Measurements from ENCODE around the gene VCL.
"Not testable (repeated sequence)": the region's sequence is repeated elsewhere in the genome, so short reads cannot be mapped to it uniquely, and the experiment has no call there.

Gene VCL

DNA sequence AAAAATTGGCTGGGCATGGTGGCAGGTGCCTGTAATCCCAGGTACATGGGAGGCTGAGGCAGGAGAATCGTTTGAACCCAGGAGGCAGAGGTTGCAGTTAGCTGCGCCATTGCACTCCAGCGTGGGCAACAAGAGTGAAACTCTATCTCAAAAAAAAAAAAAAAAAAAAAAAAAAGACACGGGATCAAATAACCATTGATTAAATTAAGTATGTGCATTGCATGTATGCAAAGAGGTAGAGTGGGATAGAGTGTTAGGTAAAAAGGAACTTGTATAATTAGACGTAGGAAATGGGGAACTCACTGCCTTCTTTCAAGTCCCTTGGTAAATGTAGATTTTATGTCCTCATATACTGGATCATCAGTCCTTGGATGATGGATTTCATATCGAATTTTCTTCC lies 13.1 kb downstream of the VCL start:
- no peak for DNase-seq

DNA sequence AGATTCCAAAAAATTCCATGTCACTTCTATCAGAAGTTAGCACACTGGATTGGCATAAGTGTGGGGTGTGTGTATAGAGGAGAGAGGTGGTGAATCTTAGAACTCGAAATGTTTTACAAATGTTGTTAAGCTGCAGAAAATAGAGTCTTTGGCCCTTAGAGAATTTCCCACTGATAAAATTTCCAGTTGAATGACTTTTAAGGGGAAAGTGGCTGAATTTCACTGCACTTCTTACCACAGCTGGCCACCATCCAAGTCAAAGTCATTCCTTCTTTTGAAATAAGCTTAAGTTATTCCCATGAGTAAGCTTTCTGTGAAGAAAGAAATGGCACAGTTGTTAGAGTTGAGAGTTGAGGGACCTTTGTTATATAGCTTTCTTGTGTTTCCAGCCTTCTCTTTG lies 13.9 kb downstream of the VCL start:
- DNase-seq, result no peak

DNA sequence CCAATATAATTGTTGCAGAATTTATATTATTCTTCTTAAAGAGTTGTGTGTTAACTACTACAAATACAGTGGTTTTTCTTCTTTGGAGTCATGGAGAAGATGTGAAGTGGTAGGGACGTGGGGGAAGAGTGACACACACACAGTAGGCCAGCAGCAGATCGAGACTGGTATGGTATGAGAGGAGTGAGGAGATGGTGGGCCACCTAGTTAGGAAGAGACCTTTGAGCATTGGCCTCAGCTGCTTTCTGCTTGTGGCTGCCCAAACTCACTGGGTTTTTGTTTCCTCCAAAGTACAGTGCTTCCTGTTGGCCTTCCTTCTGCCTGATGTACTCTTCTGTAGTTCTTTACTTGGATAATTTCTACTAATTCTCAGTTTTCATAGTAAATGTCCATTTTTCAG lies 14.6 kb downstream of the VCL start:
- no peak for DNase-seq

DNA sequence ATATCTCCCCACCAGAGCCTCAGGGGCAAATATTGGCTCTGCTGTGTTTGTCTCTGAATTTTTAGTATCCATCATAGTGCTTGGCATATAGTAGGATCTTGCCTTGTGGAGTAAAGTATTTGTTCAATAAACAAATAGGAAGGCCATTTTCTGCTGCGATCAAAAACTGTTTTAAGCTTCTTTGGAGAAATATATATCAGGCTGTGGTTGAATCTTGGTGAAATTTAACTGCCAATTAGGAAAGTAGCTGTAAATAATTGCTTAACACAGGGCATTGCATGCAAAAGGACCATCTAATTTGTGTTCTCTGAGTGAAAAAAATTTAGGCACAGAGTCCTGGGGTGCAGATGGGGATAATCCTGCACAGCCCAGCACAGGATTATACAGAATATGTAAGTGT lies 15.1 kb downstream of the VCL start:
- DNase-seq, result no peak

DNA sequence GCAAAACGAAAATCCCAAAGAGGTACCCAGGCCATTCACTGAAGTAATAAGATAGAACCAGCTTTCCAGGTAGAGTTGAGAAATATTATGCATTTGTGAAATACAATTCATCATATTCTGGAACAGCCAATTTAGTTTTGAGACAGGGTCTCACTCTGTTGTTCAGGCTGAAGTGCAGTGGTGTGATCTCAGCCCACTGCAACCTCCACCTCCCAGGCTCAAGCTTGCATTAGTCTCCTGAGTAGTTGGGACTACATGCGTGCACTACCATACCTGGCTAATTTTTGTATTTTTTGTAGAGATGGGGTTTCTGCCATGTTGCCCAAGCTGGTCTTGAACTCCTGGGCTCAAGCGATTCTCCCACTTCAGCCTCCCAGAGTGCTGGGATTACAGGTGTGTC lies 16.7 kb downstream of the VCL start:
- DNase-seq, result not testable (repeated sequence)

DNA sequence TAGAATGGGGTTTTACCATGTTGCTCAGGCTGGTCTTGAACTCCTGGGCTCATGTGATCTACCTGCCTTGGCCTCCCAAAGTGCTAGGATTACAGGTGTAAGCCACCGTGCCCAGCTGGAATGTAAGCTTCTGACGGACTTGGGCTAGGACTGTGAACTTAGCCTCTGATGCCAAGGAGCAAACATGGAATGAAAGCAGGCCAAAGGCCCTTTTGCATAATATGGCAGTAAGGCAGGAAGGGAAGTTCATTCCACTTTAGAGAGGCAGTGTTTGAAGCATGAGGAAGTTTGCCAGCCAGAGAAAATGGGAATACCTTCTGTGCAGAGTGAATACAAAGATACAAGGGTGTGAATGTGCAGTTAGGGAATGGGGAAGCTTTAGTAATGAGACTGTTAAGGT lies 20.3 kb downstream of the VCL start:
- DNase-seq, result no peak

DNA sequence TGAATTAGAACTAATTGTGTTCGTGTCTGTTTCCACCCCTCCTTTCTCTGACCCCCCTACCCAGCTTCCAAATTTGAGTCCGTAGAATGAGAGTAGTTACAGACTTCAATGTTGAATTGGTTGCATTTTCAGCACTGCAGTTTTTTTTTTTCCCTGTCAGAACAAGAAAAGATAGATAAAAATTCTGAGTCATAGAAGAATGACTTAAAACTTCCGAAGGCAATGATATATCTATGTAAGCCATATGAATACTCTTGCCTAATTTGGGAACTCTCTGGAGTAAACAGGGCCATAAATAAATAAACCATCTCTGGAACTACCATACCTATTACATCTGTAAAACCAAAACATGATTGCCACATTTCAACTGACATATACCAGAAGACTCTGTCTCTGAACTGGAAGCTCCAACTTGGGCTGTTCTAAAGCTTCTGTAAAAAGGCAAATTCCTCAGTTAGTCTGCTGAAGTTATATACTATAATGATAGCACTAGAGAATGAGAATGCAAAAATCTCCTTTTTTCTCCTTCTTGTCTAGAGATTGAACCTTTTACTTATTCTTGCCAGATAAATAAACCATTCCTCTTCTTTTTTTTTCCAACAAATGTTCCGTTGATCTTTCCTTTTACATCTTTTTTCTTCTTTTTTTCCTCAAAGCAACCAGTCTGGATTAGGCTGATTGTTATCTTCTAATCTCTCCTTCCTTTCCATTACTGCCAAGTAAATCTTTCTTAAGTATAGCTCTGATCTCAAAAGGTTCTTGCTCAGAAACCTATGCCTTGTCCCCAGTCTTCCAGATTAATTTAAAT lies 23.5 kb downstream of the VCL start:
- no peak for DNase-seq

DNA sequence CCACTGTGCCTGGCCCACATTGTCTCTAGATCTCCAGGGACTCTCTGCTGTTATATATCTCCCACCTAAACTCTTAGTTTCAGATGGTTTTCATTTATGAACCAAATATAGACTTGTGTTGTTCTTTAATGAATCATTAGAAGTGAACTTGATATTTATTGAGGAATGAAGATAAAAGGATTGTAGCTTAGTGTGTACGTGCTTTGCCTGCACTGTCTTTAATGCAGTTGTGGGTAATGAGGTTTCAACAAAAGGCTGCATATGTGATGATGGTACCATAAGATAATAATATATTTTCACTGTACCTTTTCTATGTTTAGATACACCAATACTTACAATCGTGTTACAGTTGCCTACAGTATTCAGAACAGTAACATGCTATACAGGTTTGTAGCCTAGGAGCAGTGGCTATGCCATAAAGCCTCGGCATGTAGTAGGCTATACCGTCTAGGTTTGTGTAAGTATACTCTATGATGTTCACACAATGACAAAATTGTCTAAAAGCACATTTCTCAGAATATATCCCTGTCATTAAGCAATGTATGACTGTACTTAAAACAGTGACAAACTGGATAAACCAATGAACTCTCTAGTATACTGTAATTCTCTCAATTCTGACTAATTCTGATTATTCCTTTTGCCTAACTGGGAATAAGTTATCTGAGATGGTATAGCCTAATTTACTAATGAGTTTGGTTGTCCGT lies 25.2 kb downstream of the VCL start:
- DNase-seq, result no peak

DNA sequence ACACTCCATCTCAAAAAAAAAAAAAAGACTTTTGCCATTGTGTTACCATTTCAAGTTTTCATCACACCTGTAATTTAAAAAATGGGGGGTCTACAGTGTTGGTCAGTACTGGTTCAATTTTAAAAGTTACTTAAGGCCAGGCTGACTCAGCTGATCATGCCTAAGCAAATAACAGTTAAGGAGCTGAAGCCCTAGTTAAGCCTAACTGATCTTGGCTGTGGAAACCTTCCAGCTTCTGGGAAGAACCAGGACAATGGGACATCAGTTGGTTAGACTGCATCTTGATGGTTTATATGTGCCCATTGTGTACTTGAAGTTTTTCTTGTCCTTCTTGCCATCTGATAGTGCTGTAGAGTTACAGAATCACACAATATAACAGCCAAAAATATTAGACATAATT lies 26.7 kb downstream of the VCL start:
- no peak for DNase-seq

DNA sequence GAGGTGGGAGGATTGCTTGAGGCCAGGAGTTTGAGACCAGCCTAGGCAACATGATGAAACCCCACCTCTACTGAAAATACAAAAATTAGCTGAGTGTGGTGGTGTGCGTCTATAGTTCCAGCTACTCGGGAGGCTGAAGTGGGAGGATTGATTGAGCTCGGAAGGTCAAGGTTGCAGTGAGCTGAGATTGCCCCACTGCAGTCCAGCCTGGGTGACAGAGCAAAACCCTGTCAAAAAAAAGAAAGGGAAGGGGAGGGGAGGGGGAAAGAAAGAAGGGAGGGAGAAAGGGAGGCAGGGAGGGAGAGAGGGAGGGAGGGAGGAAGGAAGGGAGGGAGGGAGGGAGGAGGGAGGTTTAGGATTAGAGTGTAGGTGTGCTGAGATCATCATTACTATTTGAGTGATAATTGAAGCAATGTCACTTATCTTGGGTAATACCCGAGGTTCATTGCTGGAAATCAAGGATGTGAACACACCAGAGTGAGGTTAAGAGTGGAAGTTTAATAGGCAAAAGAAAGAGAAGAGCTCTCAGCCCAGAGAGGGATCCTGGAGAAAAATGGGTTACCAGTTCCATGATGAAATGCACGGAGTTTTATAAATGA lies 27.6 kb downstream of the VCL start:
- DNase-seq, result no peak

DNA sequence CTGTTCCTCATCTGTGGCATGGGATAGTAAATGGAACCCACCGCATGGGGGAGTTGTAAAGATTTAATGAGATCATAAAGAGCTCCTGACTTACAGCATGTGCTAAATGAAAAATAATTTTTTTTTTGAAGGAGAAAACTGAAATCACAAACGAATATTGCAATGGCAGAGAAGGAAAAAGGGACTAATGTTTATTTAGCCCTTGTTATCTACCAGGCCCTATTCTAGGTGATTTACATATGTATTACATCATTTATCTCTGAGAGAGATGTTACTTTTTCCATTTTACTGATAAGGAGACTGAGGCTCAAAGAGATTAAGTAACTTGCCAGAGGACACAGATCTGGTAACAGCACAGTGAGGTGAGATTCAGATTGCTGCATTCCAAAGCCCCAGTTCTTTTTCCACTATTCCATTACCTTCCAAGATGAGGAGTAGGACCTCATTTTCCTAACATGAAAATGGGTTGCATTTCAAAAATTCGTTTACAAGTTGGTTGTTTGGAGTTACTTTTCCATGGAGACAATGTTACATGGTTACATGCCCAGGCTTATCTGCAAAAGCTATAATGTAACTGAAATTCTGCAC lies 28.6 kb downstream of the VCL start:
- DNase-seq, result no peak

DNA sequence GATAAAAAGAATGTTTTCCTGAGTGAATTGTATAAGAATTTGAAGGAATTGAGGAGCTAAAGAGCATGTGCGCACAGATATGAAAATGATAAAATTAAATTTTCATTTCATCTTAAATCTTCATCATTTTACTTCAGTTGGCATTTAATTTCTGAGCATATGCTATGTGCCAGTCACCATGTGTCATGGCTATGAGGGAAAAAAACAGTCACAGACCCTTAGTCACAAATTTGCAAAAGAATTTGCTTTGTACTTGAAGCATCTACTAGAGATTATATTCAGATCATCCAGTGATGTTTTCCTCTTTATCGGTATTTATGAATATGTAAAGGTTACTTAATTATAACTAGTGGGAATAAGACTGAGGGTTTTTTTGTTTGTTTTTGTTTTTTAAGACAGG lies 29.8 kb downstream of the VCL start:
- no peak for DNase-seq

DNA sequence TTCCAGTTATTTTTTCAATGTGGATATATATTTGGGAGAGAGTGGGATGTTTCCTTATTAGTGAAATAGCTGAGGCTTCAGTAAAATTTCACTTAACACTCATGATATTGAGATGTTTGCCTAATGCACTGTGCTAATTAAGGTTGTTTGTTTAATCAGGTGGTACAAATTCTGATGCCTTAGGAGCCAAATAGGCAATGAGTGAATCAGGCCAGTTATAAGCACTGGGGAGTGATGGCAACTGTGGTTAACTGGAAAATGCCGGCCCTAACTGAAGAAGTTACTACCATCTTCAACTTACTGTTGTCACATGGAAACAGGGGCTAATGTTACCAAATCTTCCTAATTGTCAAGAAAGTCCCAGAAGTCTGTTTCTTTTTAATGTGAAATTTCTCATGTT lies 32.0 kb downstream of the VCL start:
- DNase-seq, result no peak

DNA sequence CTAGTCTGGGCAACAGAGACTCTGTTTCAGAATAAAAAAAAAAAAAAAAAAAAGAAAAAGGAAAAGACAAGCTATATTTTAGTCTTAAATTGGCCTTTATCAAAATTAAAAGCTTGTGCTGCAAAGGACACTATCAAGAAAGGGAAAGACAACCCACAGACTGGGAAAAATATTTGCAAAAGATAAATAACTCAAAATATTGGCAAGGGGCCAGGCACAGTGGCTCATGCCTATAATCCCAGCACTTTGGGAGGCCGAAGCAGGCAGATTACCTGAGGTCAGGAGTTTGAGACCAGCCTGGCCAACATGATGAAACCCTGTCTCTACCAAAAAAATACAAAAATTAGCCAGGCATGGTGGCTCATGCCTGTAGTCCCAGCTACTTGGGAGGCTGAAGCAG lies 34.3 kb downstream of the VCL start:
- DNase-seq, result not testable (repeated sequence)

DNA sequence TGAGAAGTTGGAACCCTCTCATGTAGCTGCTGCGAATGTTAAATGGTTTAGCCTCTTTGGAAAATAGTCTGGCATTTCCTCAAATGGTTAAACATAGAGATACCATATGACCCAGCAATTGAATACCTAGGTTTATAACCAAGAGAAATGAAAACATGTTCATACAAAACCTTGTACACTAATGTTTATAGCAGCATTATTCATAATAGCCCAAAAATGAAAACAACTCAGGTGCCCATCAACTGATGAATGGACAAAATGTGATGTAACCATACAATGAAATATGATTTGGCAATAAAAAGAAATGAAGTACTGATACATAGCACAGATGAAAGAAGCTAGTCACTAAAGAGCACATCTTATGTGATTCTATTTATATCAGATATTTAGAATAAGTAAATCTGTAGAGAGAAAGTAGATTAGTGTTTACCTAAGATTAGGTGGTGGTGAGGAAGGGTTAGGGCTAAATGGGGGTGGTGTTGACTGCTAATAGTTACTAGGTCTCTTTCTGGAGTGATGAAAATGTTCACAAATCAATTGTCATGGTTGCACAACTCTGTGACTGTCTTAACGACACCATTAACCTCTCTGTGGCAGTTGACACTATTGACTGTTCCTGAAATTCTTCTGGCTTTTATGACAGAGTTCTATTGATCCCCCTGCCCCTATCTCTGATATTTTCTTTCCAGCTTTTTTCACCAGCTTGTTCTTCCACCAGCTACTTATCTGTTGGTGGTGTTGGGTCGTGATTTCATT lies 35.2 kb downstream of the VCL start:
- no peak for DNase-seq

DNA sequence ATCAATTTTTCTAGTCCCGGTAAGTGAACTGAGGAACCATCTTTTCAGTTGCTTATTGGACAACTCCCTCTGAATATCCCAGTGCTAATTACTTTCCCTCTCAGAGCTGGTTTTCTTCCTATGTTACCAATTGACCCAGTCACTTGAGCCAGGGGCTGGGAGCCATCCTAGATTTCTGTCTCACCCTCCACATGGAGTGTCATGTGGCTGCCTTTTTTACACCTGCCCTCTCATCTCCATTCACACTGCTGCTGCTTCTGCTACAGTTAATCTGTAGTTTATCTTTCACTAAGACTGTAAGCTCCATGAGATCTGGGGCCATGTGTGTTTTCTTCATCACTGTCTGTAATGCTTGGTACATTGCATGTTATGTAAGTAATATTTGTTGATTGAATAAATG lies 35.8 kb downstream of the VCL start:
- DNase-seq, result no peak

DNA sequence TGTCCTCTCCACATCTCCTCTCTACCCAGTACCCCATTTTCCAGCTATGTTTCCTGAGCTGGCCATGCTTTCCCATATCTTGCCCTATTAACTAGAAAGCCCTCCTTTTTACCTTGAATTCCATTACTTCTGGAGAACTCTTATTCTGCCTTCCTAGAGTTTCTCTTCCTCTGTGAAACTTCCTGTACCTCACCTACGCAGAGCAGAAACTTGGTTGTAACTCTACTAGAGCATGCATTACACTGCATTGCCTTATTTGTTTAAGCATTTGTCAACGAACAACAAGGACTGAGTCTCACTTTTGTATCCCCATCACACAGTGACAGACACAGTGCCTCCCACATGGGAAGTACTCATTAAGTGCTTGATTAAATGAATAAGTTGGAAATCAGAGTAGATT lies 36.4 kb downstream of the VCL start:
- no peak for DNase-seq

DNA sequence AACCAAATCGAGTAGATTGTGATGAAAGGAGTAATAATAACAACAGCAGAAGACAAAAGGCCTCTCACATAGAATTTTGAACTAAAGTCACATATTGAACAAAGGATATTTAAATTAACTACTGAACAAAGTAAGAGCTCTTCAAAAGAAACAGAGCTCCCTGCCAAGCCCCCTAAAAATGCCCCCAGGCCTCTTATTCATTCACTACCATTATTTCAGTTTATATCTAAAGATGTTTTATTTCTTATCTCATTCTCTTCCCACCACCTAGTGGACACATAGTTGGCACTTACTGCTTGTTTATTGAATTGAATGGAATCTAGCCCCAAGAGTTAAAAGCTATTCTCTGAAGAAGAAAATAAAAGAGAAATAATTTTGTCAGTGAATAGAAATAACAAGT lies 37.4 kb downstream of the VCL start:
- DNase-seq, result no peak

DNA sequence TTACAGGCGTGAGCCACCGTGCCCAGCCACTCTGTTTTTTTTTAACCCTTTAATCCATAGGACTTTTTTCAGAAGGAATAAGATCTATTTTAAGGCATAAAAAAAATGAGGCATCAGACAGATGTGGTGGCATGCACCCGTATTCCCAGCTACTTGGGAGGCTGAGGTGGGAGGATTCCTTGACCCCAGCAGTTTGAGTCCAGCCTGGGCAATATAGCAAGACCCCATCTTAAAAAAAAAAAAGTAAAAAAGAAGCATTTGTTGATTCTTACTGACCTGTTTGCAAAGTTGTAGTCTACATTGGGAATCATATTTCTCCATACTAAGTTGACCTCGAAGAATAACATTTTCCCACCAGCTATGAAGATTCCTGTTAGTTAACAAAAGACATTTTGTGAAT lies 38.6 kb downstream of the VCL start:
- DNase-seq, result no peak

DNA sequence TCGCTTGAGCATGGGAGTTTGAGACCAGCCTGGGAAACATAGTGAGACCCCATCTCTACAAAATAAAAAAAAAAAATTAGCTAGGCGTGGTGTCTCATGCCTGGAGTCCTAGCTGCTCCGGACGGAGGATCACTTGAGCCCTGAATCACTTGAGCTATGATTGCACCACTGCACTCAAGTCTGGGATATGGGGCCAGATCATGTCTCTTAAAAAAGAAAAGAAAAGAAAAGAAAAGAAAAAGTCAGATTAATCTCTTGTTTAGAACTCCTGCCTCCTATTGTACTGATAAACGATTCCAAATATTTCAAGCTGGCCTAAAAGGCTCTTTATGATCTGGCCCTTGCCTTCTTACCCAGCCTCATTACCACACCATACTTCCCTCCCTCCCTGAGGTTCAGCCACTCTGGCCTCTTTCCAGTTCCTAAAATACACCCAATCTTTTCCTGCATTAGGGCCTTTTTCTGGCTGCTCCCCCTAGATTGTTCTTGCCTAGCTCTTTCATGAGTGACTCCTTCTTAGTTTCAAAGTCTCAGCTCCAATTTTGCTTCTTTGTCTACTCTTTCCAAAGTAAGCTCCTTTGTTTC lies 41.7 kb downstream of the VCL start:
- no peak for DNase-seq

DNA sequence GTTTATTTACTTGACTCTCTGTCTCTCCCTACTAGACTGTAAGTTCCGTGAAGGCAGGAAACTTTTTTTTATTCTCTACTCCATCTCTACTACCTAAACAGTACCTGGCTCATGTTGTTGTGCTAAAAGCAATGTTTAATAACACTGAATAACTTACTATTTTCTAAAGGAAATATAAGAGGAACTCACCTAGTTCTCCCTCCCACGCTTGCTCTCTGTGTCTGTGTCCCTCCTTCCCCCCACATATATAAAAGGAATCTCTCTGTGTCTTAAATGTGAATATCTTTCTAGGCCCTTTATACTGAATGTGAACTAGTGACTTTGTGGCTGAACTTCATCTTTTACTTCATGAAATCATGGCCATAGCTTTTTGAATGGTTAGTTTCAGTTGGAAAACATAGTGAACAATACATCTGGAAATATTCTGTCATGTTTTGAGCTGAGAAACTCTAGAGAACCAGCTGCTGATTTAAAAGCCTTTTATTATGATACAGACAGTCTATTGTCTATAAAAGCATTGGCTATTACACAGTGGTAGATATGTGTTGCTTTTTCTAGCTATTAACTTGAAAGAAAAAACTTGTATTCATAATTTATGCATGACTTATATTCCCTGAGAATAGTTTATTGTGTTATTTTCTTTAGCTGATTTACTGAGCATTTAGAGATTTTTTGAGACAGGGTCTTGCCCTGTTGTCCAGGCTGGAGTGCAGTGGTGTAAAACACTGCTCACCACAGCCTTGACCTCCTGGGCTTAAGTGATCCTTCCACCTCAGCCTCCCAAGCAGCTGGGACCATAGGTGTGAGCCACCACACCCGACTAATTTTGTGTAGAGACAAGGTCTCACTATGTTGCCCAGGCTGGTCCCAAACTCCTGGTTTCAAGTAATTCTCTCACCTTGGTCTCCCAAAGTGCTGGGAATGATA lies 42.5 kb downstream of the VCL start:
- DNase-seq, result no peak

DNA sequence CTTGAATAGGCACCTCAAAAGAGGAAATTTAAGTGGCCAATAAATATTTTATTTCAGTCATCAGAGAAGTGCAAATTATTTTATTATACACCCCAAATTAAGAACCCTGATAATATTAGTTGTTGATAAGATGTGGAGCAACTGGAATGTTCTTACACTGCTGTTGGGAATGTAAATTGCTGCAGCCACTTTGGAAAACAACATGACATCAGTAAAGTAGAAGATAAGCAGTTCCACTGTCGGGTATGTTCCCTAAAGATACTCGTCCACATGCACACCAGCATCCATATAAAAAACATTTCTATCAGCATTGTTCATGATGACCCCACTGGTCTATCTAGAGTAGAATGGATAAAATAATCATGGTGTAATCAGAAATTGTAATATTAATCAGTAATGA lies 46.5 kb downstream of the VCL start:
- DNase-seq, result no peak

Data from NCI-H524 treated with DMSO at 0.1 percent for 48 hours (cell line).